ENCODE data around the gene DNM2. TPM values are rescaled to one million over a fixed set of nuclear protein-coding genes. Genes with fewer than 3 reads are reported as not detected.
A peak's percentile ranks its signal among the peaks of the same experiment; 100 is the strongest.
"Not testable (repeated sequence)": the region's sequence is repeated elsewhere in the genome, so short reads cannot be mapped to it uniquely, and the experiment has no call there.

Gene DNM2
- total RNA-seq, 2 experiments from 2014 or later = 279 to 286 TPM

DNA sequence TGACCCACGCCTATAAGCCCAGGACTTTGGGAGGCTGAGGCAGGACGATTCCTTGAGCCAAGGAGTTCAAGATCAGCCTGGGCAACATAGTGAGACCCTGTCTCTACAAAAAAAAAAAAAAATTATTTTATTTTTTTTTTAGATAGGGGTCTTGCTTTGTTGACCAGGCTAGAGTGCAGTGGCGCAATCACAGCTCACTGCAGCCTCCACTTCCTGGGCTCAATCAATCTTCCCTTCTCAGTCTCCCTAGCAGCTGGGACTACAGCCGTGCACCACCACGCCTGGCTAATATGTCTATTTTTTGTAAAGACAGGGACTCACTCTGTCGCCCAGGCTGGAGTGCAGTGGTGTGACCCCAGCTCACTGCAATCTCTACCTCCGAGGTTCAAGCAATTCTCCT, 135.1 kb downstream of the DNM2 start:
- no peaks in the 10 kb centered on the region for H3K27me3 ChIP-seq (ENCODE audit: control insufficient read depth in 1 of 2, insufficient read depth in 2 of 2, low read length in 2 of 2)
- H3K4me3 Mint-ChIP-seq = no peak overlapping the region
- no peaks in the 10 kb centered on the region for H3K9me3 ChIP-seq (ENCODE audit: control insufficient read depth in 1 of 2, insufficient read depth in 1 of 2, low read length in 2 of 2)
- no peak for ATAC-seq (ENCODE audit: poor library complexity)
- ChIA-PET POLR2A (no interaction called here), CTCF (interaction anchor here (0.8 kb wide), 1 partner anchor 11 kb away, joined by 3 read pairs; no protein-coding TSS in a partner anchor)
- H3K27ac Mint-ChIP-seq = no peak overlapping the region
- H3K4me1 ChIP-seq (ENCODE audit: insufficient read depth, low read length) = peaks cover 3% of the 10 kb centered on the region
- no peak for DNase-seq
- no peaks in the 10 kb centered on the region for H3K36me3 ChIP-seq (ENCODE audit: insufficient read depth, low read length)
- no peaks in the 10 kb centered on the region for H3K9me3 Mint-ChIP-seq
- H3K27ac ChIP-seq (ENCODE audit: low read depth in 1 of 2, low read length in 2 of 2) = no peak overlapping the region
- H3K4me3 ChIP-seq (ENCODE audit: low read length) = no peak overlapping the region
- TF ChIP-seq, protein P1, sequence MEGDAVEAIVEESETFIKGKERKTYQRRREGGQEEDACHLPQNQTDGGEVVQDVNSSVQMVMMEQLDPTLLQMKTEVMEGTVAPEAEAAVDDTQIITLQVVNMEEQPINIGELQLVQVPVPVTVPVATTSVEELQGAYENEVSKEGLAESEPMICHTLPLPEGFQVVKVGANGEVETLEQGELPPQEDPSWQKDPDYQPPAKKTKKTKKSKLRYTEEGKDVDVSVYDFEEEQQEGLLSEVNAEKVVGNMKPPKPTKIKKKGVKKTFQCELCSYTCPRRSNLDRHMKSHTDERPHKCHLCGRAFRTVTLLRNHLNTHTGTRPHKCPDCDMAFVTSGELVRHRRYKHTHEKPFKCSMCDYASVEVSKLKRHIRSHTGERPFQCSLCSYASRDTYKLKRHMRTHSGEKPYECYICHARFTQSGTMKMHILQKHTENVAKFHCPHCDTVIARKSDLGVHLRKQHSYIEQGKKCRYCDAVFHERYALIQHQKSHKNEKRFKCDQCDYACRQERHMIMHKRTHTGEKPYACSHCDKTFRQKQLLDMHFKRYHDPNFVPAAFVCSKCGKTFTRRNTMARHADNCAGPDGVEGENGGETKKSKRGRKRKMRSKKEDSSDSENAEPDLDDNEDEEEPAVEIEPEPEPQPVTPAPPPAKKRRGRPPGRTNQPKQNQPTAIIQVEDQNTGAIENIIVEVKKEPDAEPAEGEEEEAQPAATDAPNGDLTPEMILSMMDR (IDR thresholded peaks at IDR 0.05) = no peak
- H3K4me1 Mint-ChIP-seq (ENCODE audit: low read depth) = no peaks in the 10 kb centered on the region
- no peaks in the 10 kb centered on the region for H3K27me3 Mint-ChIP-seq
- intact Hi-C loops (cut with DNase I, micrococcal nuclease) = no loop called here
- H3K36me3 Mint-ChIP-seq (ENCODE audit: low read depth) = no peaks in the 10 kb centered on the region

DNA sequence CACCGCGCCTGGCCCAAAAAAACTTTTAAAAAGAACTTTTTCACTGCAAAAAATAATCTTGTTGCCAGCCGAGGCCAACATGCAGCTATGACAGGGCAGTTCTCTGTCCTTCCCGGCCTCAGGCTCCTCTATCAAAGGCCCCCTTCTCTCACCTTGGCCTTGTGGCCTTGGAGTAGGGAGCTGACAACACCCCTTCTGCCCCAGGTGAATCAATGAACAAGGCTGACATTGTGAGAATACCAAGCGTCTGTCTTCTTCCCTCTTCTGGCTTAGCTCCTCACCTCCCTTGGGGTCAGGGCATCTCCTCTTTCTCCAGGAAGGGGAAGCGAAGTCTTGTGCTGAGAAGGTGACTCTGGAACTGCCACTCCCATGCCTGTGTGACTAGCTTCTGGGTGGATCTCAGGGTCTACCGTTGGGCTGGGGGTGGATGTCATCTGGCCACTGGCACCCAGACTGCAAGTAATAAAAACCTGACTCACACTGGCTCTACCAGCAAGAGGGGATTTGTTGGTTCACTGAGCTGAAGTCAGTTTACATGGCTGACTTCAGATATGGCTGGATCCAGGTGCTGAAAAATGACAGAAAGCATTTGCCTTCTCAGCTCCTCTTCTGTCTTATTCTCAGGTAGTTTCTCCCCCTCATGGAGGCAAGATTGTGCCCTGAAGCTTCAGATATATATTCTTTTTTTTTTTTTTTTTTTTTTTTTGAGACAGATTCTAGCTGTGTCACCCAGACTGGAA, 136.6 kb downstream of the DNM2 start:
- Mint-ChIP-seq H3K27ac (no peak overlapping the region), H3K4me3 (no peak overlapping the region), H3K9me3 (no peaks in the 10 kb centered on the region), H3K36me3 (ENCODE audit: low read depth) (no peaks in the 10 kb centered on the region), H3K4me1 (ENCODE audit: low read depth) (no peaks in the 10 kb centered on the region), H3K27me3 (no peaks in the 10 kb centered on the region)
- H3K27me3 ChIP-seq (ENCODE audit: control insufficient read depth in 1 of 2, insufficient read depth in 2 of 2, low read length in 2 of 2) = no peaks in the 10 kb centered on the region
- H3K9me3 ChIP-seq (ENCODE audit: control insufficient read depth in 1 of 2, insufficient read depth in 1 of 2, low read length in 2 of 2) = no peaks in the 10 kb centered on the region
- no peak overlapping the region for H3K4me3 ChIP-seq (ENCODE audit: low read length)
- H3K36me3 ChIP-seq (ENCODE audit: insufficient read depth, low read length) = no peaks in the 10 kb centered on the region
- POLR2A ChIA-PET = no interaction called here
- DNase-seq (no peak), ATAC-seq (ENCODE audit: poor library complexity) (no peak)
- no peak overlapping the region for H3K27ac ChIP-seq (ENCODE audit: low read depth in 1 of 2, low read length in 2 of 2)
- CTCF ChIA-PET = interaction anchor here (0.6 to 1.4 kb wide), 3 partner anchors 10 to 138 kb away, joined by 3 to 6 read pairs (median 3); no protein-coding TSS in a partner anchor
- TF ChIP-seq, protein P1 (IDR thresholded peaks at IDR 0.05) = no peak
- intact Hi-C loops (cut with DNase I, micrococcal nuclease) = no loop called here
- H3K4me1 ChIP-seq (ENCODE audit: insufficient read depth, low read length) = no peaks in the 10 kb centered on the region

DNA sequence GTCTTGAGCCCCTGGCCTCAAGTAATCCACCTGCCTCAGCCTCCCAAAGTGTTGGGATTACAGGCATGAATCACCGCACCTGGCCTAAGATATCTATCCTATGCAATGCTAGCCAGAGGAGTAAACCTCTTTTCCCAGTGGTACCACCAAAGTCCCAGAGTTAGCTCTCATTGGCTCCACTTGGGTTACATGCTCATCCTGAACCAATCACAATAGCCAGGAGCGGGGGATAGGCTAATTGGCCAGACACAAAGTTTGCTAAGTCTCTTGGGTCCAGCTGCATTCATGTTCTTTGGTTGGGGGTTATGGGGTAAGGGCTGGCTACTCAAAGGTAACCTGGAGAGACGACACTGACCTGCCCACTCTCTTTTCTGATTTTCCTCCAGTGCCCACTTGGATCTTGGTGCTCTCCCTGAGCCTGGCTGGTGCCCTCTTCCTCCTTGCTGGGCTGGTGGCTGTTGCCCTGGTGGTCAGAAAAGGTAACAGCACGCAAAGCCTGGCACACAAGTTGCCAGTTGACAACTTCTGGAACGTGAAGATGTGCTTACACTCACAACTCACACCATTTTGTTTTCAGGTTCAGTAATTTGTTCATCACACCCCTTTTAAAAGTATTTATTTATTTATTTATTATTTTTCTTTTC, 138.1 kb downstream of the DNM2 start:
- ATAC-seq (ENCODE audit: poor library complexity) = peak; percentile 56
- H3K4me3 ChIP-seq (ENCODE audit: low read length) = no peak overlapping the region
- H3K4me1 ChIP-seq (ENCODE audit: insufficient read depth, low read length) = no peaks in the 10 kb centered on the region
- H3K9me3 ChIP-seq (ENCODE audit: control insufficient read depth in 1 of 2, insufficient read depth in 1 of 2, low read length in 2 of 2) = no peaks in the 10 kb centered on the region
- H3K27ac ChIP-seq (ENCODE audit: low read depth in 1 of 2, low read length in 2 of 2) = no peak overlapping the region
- H3K36me3 ChIP-seq (ENCODE audit: insufficient read depth, low read length) = no peaks in the 10 kb centered on the region
- intact Hi-C loops (cut with DNase I, micrococcal nuclease) = no loop called here
- peak in 4 of 14 experiments; percentile 30 to 61 (median 44) for DNase-seq
- POLR2A ChIA-PET = no interaction called here
- TF ChIP-seq, protein P1 (IDR thresholded peaks at IDR 0.05) = peak; percentile 40
- CTCF ChIA-PET = interaction anchor here (1.4 kb wide), 1 partner anchor 139 kb away, joined by 3 read pairs; no protein-coding TSS in a partner anchor
- Mint-ChIP-seq H3K27me3 (no peaks in the 10 kb centered on the region), H3K4me1 (ENCODE audit: low read depth) (no peaks in the 10 kb centered on the region), H3K27ac (no peak overlapping the region), H3K36me3 (ENCODE audit: low read depth) (no peaks in the 10 kb centered on the region), H3K9me3 (no peaks in the 10 kb centered on the region), H3K4me3 (no peak overlapping the region)
- no peaks in the 10 kb centered on the region for H3K27me3 ChIP-seq (ENCODE audit: control insufficient read depth in 1 of 2, insufficient read depth in 2 of 2, low read length in 2 of 2)

DNA sequence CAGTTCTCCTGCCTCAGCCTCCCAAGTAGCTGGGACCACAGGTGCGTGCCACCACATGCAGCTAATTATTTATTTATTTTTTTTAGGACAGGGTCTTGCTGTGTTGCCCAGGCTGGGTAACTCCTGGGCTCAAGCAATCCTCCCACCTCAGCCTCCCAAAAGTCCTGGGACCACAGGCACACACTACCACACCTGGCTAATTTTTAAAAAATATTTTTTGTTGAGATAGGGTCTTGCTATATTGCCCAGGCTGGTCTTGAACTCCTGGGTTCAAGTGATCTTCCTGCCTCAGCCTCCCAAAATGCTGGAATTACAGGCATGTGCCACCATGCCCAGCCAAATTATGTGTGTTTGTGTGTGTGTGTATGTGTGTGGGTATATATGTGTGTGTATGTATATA, 139.0 kb downstream of the DNM2 start:
- not testable (repeated sequence) for H3K27ac Mint-ChIP-seq

More for the DNA sequence above, 139.0 kb downstream of the DNM2 start:
- H3K4me1 Mint-ChIP-seq (ENCODE audit: low read depth); H3K4me3 ChIP-seq (ENCODE audit: low read length); H3K27me3 ChIP-seq (ENCODE audit: control insufficient read depth in 1 of 2, insufficient read depth in 2 of 2, low read length in 2 of 2); ATAC-seq (ENCODE audit: poor library complexity); H3K4me1 ChIP-seq (ENCODE audit: insufficient read depth, low read length); intact Hi-C loops (cut with DNase I, micrococcal nuclease); H3K9me3 ChIP-seq (ENCODE audit: control insufficient read depth in 1 of 2, insufficient read depth in 1 of 2, low read length in 2 of 2); H3K27ac ChIP-seq (ENCODE audit: low read depth in 1 of 2, low read length in 2 of 2); H3K4me3 Mint-ChIP-seq; H3K36me3 Mint-ChIP-seq (ENCODE audit: low read depth); H3K36me3 ChIP-seq (ENCODE audit: insufficient read depth, low read length); DNase-seq; POLR2A ChIA-PET; H3K27me3 Mint-ChIP-seq; H3K9me3 Mint-ChIP-seq; CTCF ChIA-PET: not testable (repeated sequence)

Measured in CD4-positive, alpha-beta T cell (primary cell).